ENCODE measurements around the gene MYG1. TPM values are rescaled to one million over a fixed set of nuclear protein-coding genes. Genes with fewer than 3 reads are reported as not detected.

MYG1 gene
- total and polyA plus RNA-seq, 2 donors (not counting 3 experiments of a cell fraction or from before 2014, with no cell fraction given), result 65.5 to 65.8 TPM

DNA sequence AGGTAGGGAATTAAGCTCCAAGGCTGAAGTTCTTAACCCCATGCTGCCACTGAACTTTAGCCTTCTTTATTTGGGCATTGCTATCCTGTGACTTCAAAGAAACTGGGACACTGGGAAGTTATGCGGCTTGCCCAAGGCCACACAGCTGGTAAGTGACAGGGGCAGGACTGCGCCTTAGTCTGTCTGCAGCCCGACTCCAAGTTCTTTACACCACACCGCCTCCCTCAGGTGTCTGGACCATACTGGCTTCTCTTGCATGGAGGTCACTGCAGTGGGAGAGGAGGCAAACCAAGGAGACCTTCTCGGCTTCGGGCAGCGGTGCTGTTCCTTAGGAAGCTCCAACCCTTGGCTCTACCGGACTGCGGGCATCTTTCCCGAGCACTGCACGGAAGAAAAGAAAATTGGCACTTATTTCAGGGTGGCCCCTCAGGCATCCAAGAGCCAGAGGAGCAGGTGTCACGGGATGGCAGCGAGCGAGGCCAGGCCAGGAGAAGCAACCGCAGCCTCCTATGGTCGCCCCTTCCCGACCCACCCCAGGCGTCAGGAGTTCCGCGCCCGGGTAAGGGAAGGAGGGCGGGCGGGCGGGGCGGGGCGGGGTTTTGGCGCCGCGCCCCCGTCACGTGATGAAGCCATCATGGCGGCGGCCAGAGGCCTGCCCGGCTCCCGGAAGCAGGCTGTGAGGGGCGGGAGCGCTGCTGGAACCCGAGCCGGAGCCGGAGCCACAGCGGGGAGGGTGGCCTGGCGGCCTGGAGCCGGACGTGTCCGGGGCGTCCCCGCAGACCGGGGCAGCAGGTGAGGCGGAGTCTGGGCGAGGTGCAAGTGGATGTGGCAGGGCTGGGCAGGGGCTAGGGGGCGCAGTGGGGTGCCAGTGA is 47.8 kb upstream of the MYG1 start:
- no peaks in the 10 kb centered on the region for H4K20me1 ChIP-seq (replicated peaks; ENCODE audit: control insufficient read depth, extremely low read depth, insufficient read depth, low read length)
- ChIA-PET POLR2A (interaction anchor here (0.5 to 0.6 kb wide), 2 partner anchors 45 to 185 kb away, joined by 7 read pairs; partner anchors contain the start of gene ITGB7), CTCF (interaction anchor here (0.6 to 3.9 kb wide), 11 partner anchors 9 to 202 kb away, joined by 3 to 54 read pairs (median 4); partner anchors contain the start of genes AAAS, ESPL1 and PFDN5)
- dilution Hi-C loops (cut with MboI; ENCODE audit: extremely low pct_ligation_motif_present, low sequenced_read_pairs), result no loop called here
- no peaks in the 10 kb centered on the region for H3K27me3 ChIP-seq (ENCODE audit: control insufficient read depth in 2 of 2, insufficient read depth in 2 of 2, low read length in 2 of 2)
- H3K36me3 ChIP-seq (ENCODE audit: control insufficient read depth in 2 of 2, extremely low read depth in 1 of 2, insufficient read depth in 2 of 2, low read length in 2 of 2), result peaks cover 2 to 6% of the 10 kb centered on the region in 2 experiments
- peak overlapping the region; percentile 78 to 97 (median 84) for H3K4me3 ChIP-seq (replicated peaks in 1 of 3; ENCODE audit: insufficient read depth in 1 of 3, low read depth in 1 of 3, low read length in 3 of 3)
- H3K79me2 ChIP-seq (ENCODE audit: control insufficient read depth, insufficient read depth, low read length), result peaks cover 16% of the 10 kb centered on the region
- DNase-seq (ENCODE audit: low read depth, low spot score) (peak; percentile 74), FAIRE-seq (peak; percentile 76)
- H3K4me2 ChIP-seq (ENCODE audit: insufficient read depth, low read length), result peak overlapping the region; percentile 95
- peak overlapping the region; percentile 77 for H3K9ac ChIP-seq (replicated peaks; ENCODE audit: extremely low read depth, insufficient read depth, low read length)
- H3K27ac ChIP-seq (ENCODE audit: insufficient read depth, low read depth, low read length), result peak overlapping the region; percentile 40
- intact Hi-C loops (cut with micrococcal nuclease), result loop anchor here (1.0 to 2.0 kb wide), 3 partner anchors 17 to 38 kb away; partner anchors contain the start of gene ESPL1
- no peak for TF ChIP-seq GATA2 (IDR thresholded peaks at IDR 0.05; ENCODE audit: insufficient read depth, insufficient read length, low read depth, low read length)
- TF ChIP-seq MYC (IDR thresholded peaks at IDR 0.05; ENCODE audit: low read depth, low read length), result no peak
- TF ChIP-seq POLR2A (IDR thresholded peaks at IDR 0.05; ENCODE audit: low read depth, low read length), result peak; percentile 83
- TF ChIP-seq, protein P1, sequence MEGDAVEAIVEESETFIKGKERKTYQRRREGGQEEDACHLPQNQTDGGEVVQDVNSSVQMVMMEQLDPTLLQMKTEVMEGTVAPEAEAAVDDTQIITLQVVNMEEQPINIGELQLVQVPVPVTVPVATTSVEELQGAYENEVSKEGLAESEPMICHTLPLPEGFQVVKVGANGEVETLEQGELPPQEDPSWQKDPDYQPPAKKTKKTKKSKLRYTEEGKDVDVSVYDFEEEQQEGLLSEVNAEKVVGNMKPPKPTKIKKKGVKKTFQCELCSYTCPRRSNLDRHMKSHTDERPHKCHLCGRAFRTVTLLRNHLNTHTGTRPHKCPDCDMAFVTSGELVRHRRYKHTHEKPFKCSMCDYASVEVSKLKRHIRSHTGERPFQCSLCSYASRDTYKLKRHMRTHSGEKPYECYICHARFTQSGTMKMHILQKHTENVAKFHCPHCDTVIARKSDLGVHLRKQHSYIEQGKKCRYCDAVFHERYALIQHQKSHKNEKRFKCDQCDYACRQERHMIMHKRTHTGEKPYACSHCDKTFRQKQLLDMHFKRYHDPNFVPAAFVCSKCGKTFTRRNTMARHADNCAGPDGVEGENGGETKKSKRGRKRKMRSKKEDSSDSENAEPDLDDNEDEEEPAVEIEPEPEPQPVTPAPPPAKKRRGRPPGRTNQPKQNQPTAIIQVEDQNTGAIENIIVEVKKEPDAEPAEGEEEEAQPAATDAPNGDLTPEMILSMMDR (IDR thresholded peaks at IDR 0.05; ENCODE audit: extremely low read depth in 1 of 2, insufficient read depth in 1 of 2, low read depth in 1 of 2, low read length in 2 of 2), result peak; percentile 23 to 54
- peak; percentile 48 for TF ChIP-seq POLR2AphosphoS5 (IDR thresholded peaks at IDR 0.05; ENCODE audit: insufficient read depth, low read depth, low read length)
- no peak for TF ChIP-seq JUN (IDR thresholded peaks at IDR 0.05; ENCODE audit: borderline replicate concordance, insufficient read depth, insufficient read length, low read depth)
- no peak for TF ChIP-seq FOS (IDR thresholded peaks at IDR 0.05; ENCODE audit: borderline replicate concordance, insufficient read depth, low read length)
- TF ChIP-seq, protein P2, sequence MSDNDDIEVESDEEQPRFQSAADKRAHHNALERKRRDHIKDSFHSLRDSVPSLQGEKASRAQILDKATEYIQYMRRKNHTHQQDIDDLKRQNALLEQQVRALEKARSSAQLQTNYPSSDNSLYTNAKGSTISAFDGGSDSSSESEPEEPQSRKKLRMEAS (IDR thresholded peaks at IDR 0.05; ENCODE audit: insufficient read depth, insufficient read length), result peak; percentile 47
- TF ChIP-seq EZH2 (IDR thresholded peaks at IDR 0.05; ENCODE audit: borderline replicate concordance, low read depth, low read length, severe bottlenecking), result no peak
- peak overlapping the region; percentile 97 for H2AFZ ChIP-seq (ENCODE audit: low read depth, low read length)
- no peaks in the 10 kb centered on the region for H3K9me1 ChIP-seq (replicated peaks; ENCODE audit: control insufficient read depth, extremely low read depth, insufficient read depth, low read length)
- peaks cover 14% of the 10 kb centered on the region for H3K4me1 ChIP-seq (ENCODE audit: control insufficient read depth, extremely low read depth, insufficient read depth, low read length)
- no peaks in the 10 kb centered on the region for H3K9me3 ChIP-seq (replicated peaks; ENCODE audit: control insufficient read depth, insufficient read depth, low read length)
- BruUV-seq (replicated peaks), result no TSS peak

All from endothelial cell of umbilical vein (primary cell).